ENCODE results near the gene ANO10. TPM values are rescaled to one million over a fixed set of nuclear protein-coding genes. Genes with fewer than 3 reads are reported as not detected.

Gene ANO10
- polyA plus RNA-seq, 3 donors = 11.2 to 24.8 (median 21.6) TPM

DNA sequence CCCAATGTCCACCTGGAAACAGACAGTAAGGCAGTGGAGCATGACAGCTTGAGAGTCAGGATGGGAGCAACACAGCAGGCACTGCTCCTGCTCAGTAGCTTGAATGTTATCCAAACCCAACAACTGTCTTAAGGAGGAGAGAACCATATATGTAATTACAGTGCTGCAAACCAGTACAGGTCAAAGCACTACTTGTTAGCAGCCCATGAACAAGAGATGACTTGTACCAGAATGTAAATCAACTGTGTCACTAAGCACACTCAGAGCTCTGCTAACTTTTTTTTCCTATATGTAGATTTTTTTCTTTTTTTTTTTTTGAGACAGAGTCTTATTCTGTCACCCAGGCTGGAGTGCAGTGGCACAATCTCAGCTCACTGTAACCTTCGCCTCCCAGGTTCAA is 87.1 kb downstream of the ANO10 start:
- no peak for TF ChIP-seq CTCF (IDR thresholded peaks at IDR 0.05)
- Histone ChIP-seq H3K27me3 (ENCODE audit: control insufficient read depth in 2 of 2, insufficient read depth in 2 of 2, low read length in 2 of 2) (no peaks in the 10 kb centered on the region), H2AFZ (ENCODE audit: insufficient read depth, low read depth, low read length, poor library complexity, severe bottlenecking) (no peak overlapping the region), H3K4me3 (replicated peaks in 1 of 3; ENCODE audit: low read depth in 2 of 3, low read length in 3 of 3) (no peak overlapping the region), H3K4me2 (replicated peaks; ENCODE audit: extremely low read depth, low read length, poor library complexity, severe bottlenecking) (no peak overlapping the region), H3K36me3 (replicated peaks in 1 of 2; ENCODE audit: control insufficient read depth in 1 of 2, insufficient read depth in 2 of 2, low read length in 2 of 2) (peaks cover 6 to 26% of the 10 kb centered on the region in 2 donors), H3K27ac (ENCODE audit: low read depth in 1 of 2, low read length in 2 of 2) (no peak overlapping the region), H3K9ac (ENCODE audit: insufficient read depth, low read length, poor library complexity, severe bottlenecking) (no peak overlapping the region), H3K4me1 (ENCODE audit: control insufficient read depth in 1 of 2, insufficient read depth in 2 of 2, low read length in 2 of 2) (no peaks in the 10 kb centered on the region), H4K20me1 (ENCODE audit: insufficient read depth, low read length) (no peaks in the 10 kb centered on the region), H3K9me3 (replicated peaks in 1 of 2; ENCODE audit: control insufficient read depth in 1 of 2, insufficient read depth in 1 of 2, low read length in 2 of 2) (no peaks in the 10 kb centered on the region), H3K79me2 (ENCODE audit: insufficient read depth, low read length) (no peaks in the 10 kb centered on the region)
- Mint-ChIP-seq H3K27ac (no peak overlapping the region), H3K27me3 (ENCODE audit: low read depth in 3 of 3) (peaks cover 0 to 2% (median 0%) of the 10 kb centered on the region in 3 donors), H3K9me3 (no peaks in the 10 kb centered on the region), H3K4me1 (no peaks in the 10 kb centered on the region), H3K4me3 (no peak overlapping the region), H3K36me3 (peaks cover 29 to 34% of the 10 kb centered on the region in 2 donors)
- no peak for DNase-seq
- intact Hi-C loops (cut with micrococcal nuclease) = no loop called here
- no CpG with 5 or more reads among the region's 1 CpG for WGBS (ENCODE audit: insufficient coverage)

DNA sequence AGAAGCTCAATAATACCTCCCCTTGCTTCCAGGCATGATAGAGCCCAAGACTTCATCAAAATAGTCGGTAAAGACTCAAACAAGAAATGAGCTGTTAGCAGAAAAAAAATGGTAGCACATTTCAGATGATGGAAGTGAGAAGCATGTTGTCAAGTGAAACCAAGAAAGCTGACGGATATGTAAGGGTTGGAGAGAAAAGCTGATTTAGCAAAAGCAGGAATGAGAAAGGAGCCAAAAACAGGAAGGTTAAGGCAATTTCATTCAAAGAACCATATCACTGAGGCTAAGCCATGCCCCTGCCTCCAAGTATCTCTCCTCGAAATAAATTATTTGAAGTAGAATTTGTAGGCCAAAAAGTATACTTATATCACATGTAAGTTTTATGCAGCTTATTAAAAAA is 88.8 kb downstream of the ANO10 start:
- Mint-ChIP-seq H3K4me1 (no peaks in the 10 kb centered on the region), H3K27me3 (ENCODE audit: low read depth in 3 of 3) (peaks cover 0 to 2% (median 0%) of the 10 kb centered on the region in 3 donors), H3K27ac (no peak overlapping the region), H3K9me3 (peaks cover 0 to 10% (median 8%) of the 10 kb centered on the region in 7 donors), H3K4me3 (no peak overlapping the region), H3K36me3 (peaks cover 20 to 33% of the 10 kb centered on the region in 2 donors)
- DNase-seq = no peak
- Histone ChIP-seq H3K9ac (ENCODE audit: insufficient read depth, low read length, poor library complexity, severe bottlenecking) (no peak overlapping the region), H3K4me3 (replicated peaks in 1 of 3; ENCODE audit: low read depth in 2 of 3, low read length in 3 of 3) (no peak overlapping the region), H3K36me3 (replicated peaks in 1 of 2; ENCODE audit: control insufficient read depth in 1 of 2, insufficient read depth in 2 of 2, low read length in 2 of 2) (peaks cover 4 to 9% of the 10 kb centered on the region in 2 donors), H3K4me1 (ENCODE audit: control insufficient read depth in 1 of 2, insufficient read depth in 2 of 2, low read length in 2 of 2) (no peaks in the 10 kb centered on the region), H3K27me3 (ENCODE audit: control insufficient read depth in 2 of 2, insufficient read depth in 2 of 2, low read length in 2 of 2) (no peaks in the 10 kb centered on the region), H3K27ac (ENCODE audit: low read depth in 1 of 2, low read length in 2 of 2) (no peak overlapping the region), H3K79me2 (ENCODE audit: insufficient read depth, low read length) (no peaks in the 10 kb centered on the region), H3K9me3 (replicated peaks in 1 of 2; ENCODE audit: control insufficient read depth in 1 of 2, insufficient read depth in 1 of 2, low read length in 2 of 2) (peaks cover 0 to under 1% of the 10 kb centered on the region in 2 donors), H2AFZ (ENCODE audit: insufficient read depth, low read depth, low read length, poor library complexity, severe bottlenecking) (no peak overlapping the region), H3K4me2 (replicated peaks; ENCODE audit: extremely low read depth, low read length, poor library complexity, severe bottlenecking) (no peak overlapping the region), H4K20me1 (ENCODE audit: insufficient read depth, low read length) (no peaks in the 10 kb centered on the region)
- WGBS (ENCODE audit: insufficient coverage) = no CpG with 5 or more reads among the region's 3 CpGs
- TF ChIP-seq CTCF (IDR thresholded peaks at IDR 0.05) = no peak
- intact Hi-C loops (cut with micrococcal nuclease) = no loop called here
